Ishikawa (cell line): ENCODE measurements around the gene CELSR1.

Source experiments
- CEBPB ChIP-seq: IDR thresholded peaks from 2 replicates; pipeline ENCODE4 v1.6.1; 2012
- CREB1 ChIP-seq: IDR thresholded peaks from 2 replicates; pipeline ENCODE4 v1.6.1; 2012; ENCODE audit warnings: low read depth
- EP300 ChIP-seq: IDR thresholded peaks from 2 replicates; pipeline ENCODE4 v1.6.1; 2012; ENCODE audit warnings: borderline replicate concordance
- NFIC ChIP-seq: IDR thresholded peaks from 2 replicates; pipeline ENCODE4 v1.6.1; 2012
- TEAD4 ChIP-seq: IDR thresholded peaks from 2 replicates; pipeline ENCODE4 v1.6.1; 2012
- TF ChIP-seq, protein P1 (sequence below): IDR thresholded peaks from 2 replicates; pipeline ENCODE4 v1.6.1; 2012

DNA sequence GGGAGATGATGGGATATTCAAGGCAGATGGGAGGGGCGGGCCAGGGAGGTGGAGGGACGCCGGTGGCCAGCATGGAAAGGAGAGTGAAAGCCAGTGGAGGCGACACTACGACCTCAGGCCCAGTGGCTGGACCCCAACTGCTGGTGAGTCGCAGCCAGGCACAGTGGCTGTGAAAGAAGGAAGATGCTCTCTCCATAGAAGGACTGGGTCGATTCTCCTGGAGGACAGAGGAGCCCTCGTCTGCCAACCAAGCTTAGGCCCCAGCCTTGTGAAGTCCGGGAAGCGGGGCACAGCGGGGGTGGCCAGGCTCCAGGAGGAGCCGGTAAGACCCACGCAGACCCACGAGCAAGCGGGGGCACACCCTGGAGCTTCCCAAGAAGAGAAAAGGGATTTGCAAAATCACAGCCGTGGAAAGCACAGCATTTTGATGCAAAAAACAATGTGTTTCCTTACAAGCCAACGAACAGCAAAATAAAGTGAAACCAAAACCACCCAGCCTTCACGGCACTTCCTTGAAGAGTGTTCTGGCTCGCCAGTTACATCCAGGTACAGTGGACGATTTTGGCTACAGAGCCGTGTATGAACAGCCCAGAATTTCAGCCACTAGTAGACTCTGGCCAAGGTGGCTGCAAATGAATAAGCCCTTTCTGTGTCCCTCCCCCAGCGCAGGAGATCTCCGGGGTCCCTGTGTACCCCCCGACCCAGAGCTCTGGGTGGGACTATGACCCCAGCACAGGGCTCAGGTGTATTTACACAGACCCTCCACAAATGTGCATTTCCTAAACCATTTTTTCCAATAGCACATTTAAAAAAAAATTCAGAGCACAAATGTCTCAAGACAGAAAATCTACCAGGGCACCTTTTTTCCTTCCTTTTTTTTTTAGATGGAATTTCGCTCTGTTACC, 105.0 kb downstream of the CELSR1 start:
- TF ChIP-seq, protein P1, sequence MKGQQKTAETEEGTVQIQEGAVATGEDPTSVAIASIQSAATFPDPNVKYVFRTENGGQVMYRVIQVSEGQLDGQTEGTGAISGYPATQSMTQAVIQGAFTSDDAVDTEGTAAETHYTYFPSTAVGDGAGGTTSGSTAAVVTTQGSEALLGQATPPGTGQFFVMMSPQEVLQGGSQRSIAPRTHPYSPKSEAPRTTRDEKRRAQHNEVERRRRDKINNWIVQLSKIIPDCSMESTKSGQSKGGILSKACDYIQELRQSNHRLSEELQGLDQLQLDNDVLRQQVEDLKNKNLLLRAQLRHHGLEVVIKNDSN, result no peak
- TF ChIP-seq CEBPB, result no peak
- no peak for TF ChIP-seq EP300
- no peak for TF ChIP-seq TEAD4
- TF ChIP-seq CREB1, result no peak
- TF ChIP-seq NFIC, result no peak
